NCI-H82 treated with DMSO at 0.1 percent for 48 hours (cell line): ENCODE results near the gene ADAM30.

Experiments
- DNase-seq: peaks from one replicate; lab custom pipeline; 2025; ENCODE audit not compliant: unreplicated experiment; lab: John Stamatoyannopoulos, UW

Gene ADAM30

GRCh38 chr1:119896303-119896702 is at the start of gene ADAM30:
Gene ADAM30, minus strand, starts transcription at chr1:119896515. Its CDS starts 179 bp downstream, at chr1:119896336.
- no peak for DNase-seq

GRCh38 chr1:119943216-119943615 is 46.9 kb upstream of the ADAM30 start:
- no peak for DNase-seq

GRCh38 chr1:119941392-119941791 is 45.1 kb upstream of the ADAM30 start:
- DNase-seq = no peak

- DNase-seq = no peak
Observed at GRCh38 chr1:119940697-119941096, 44.4 kb upstream of the ADAM30 start.

- DNase-seq = no peak
Observed at GRCh38 chr1:119937198-119937597, 40.9 kb upstream of the ADAM30 start.

GRCh38 chr1:119935915-119936314 is 39.6 kb upstream of the ADAM30 start:
- no peak for DNase-seq

- no peak for DNase-seq
Observed at GRCh38 chr1:119935373-119935772, 39.1 kb upstream of the ADAM30 start.

- DNase-seq = no peak
Observed at GRCh38 chr1:119933397-119933796, 37.1 kb upstream of the ADAM30 start.

GRCh38 chr1:119929643-119930315 is 33.5 kb upstream of the ADAM30 start:
- no peak for DNase-seq

GRCh38 chr1:119926553-119926952 is 30.2 kb upstream of the ADAM30 start:
- no peak for DNase-seq

- DNase-seq = no peak
Observed at GRCh38 chr1:119924948-119925898, 28.9 kb upstream of the ADAM30 start.

- no peak for DNase-seq
Observed at GRCh38 chr1:119920104-119920968, 24.0 kb upstream of the ADAM30 start.

- no peak for DNase-seq
Observed at GRCh38 chr1:119919241-119919640, 22.9 kb upstream of the ADAM30 start.

- DNase-seq = no peak
Observed at GRCh38 chr1:119918301-119918700, 22.0 kb upstream of the ADAM30 start.

GRCh38 chr1:119917304-119918055 is 21.2 kb upstream of the ADAM30 start:
- DNase-seq = no peak

- no peak for DNase-seq
Observed at GRCh38 chr1:119915517-119915916, 19.2 kb upstream of the ADAM30 start.

GRCh38 chr1:119914071-119914470 is 17.8 kb upstream of the ADAM30 start:
- DNase-seq = no peak

GRCh38 chr1:119912963-119913362 is 16.6 kb upstream of the ADAM30 start:
- DNase-seq = no peak

- no peak for DNase-seq
Observed at GRCh38 chr1:119911775-119912174, 15.5 kb upstream of the ADAM30 start.

- no peak for DNase-seq
Observed at GRCh38 chr1:119910618-119911017, 14.3 kb upstream of the ADAM30 start.
